ENCODE measurements around the gene PPL. TPM values are rescaled to one million over a fixed set of nuclear protein-coding genes. Genes with fewer than 3 reads are reported as not detected.

Gene PPL
- total RNA-seq, 1 donor from 2014 or later, result 14.9 TPM

- DNase-seq, result no peak
- ATAC-seq (ENCODE audit: poor library complexity), result no peak
- intact Hi-C loops (cut with DNase I), result no loop called here
These were observed 54.8 kb downstream of the PPL start for GRCh38 chr16:4882000-4882632.

GRCh38 chr16:4880006-4880580 lies 56.9 kb downstream of the PPL start:
- no peak for ATAC-seq (ENCODE audit: poor library complexity)

GRCh38 chr16:4879049-4879448 lies 57.9 kb downstream of the PPL start:
- intact Hi-C loops (cut with DNase I), result no loop called here
- DNase-seq (no peak), ATAC-seq (ENCODE audit: poor library complexity) (no peak)

More at GRCh38 chr16:4880006-4880580, 56.9 kb downstream of the PPL start:
- no peak for DNase-seq
- intact Hi-C loops (cut with DNase I), result no loop called here

GRCh38 chr16:4877380-4877685 lies 59.6 kb downstream of the PPL start:
- intact Hi-C loops (cut with DNase I), result no loop called here
- no peak for DNase-seq
- ATAC-seq (ENCODE audit: poor library complexity), result no peak

GRCh38 chr16:4876646-4877379 lies 60.1 kb downstream of the PPL start:
- intact Hi-C loops (cut with DNase I), result no loop called here
- DNase-seq, result no peak
- no peak for ATAC-seq (ENCODE audit: poor library complexity)

- no peak for ATAC-seq (ENCODE audit: poor library complexity)
- no peak for DNase-seq
- intact Hi-C loops (cut with DNase I), result no loop called here
These were observed 62.3 kb downstream of the PPL start for GRCh38 chr16:4874666-4875065.

- no peak for DNase-seq
- ATAC-seq (ENCODE audit: poor library complexity), result no peak
- intact Hi-C loops (cut with DNase I), result no loop called here
These were observed 63.9 kb downstream of the PPL start for GRCh38 chr16:4873091-4873490.

GRCh38 chr16:4871071-4871470 lies 65.9 kb downstream of the PPL start:
- intact Hi-C loops (cut with DNase I), result no loop called here
- ATAC-seq (ENCODE audit: poor library complexity) (no peak), DNase-seq (no peak)

- intact Hi-C loops (cut with DNase I), result no loop called here
- ATAC-seq (ENCODE audit: poor library complexity), result no peak
- DNase-seq, result no peak
These were observed 66.7 kb downstream of the PPL start for GRCh38 chr16:4870138-4870671.

GRCh38 chr16:4869147-4869805 lies 67.7 kb downstream of the PPL start:
- ATAC-seq (ENCODE audit: poor library complexity), result peak; percentile 41
- DNase-seq, result no peak
- intact Hi-C loops (cut with DNase I), result no loop called here

- DNase-seq (no peak), ATAC-seq (ENCODE audit: poor library complexity) (peak; percentile 28)
- intact Hi-C loops (cut with DNase I), result no loop called here
These were observed 68.4 kb downstream of the PPL start for GRCh38 chr16:4868535-4868934.

- no peak for DNase-seq
- ATAC-seq (ENCODE audit: poor library complexity), result no peak
- intact Hi-C loops (cut with DNase I), result no loop called here
These were observed 68.9 kb downstream of the PPL start for GRCh38 chr16:4868026-4868425.

- no peak for DNase-seq
- ATAC-seq (ENCODE audit: poor library complexity), result no peak
- intact Hi-C loops (cut with DNase I), result no loop called here
These were observed 70.4 kb downstream of the PPL start for GRCh38 chr16:4866586-4866985.

GRCh38 chr16:4865231-4865860 lies 71.6 kb downstream of the PPL start:
- intact Hi-C loops (cut with DNase I), result no loop called here
- ATAC-seq (ENCODE audit: poor library complexity) (no peak), DNase-seq (no peak)

GRCh38 chr16:4864728-4865127 lies 72.2 kb downstream of the PPL start:
- no peak for DNase-seq
- intact Hi-C loops (cut with DNase I), result no loop called here
- ATAC-seq (ENCODE audit: poor library complexity), result no peak

GRCh38 chr16:4862639-4863038 lies 74.3 kb downstream of the PPL start:
- ATAC-seq (ENCODE audit: poor library complexity) (peak; percentile 52), DNase-seq (no peak)
- intact Hi-C loops (cut with DNase I), result no loop called here

GRCh38 chr16:4860727-4861342 lies 76.1 kb downstream of the PPL start:
- DNase-seq (no peak), ATAC-seq (ENCODE audit: poor library complexity) (no peak)
- intact Hi-C loops (cut with DNase I), result no loop called here

GRCh38 chr16:4859900-4860255 lies 77.1 kb downstream of the PPL start:
- intact Hi-C loops (cut with DNase I), result no loop called here
- DNase-seq, result no peak
- ATAC-seq (ENCODE audit: poor library complexity), result no peak
